K562 (cell line): ENCODE results near the gene NRCAM. TPM values are rescaled to one million over a fixed set of nuclear protein-coding genes. Genes with fewer than 3 reads are reported as not detected.

Source experiments
- ATAC-seq: fragments of 200-7000 bp; cut with Tn5 transposase; 3 replicates; pipeline ENCODE4 v1.9.1; 2020; ENCODE audit warnings: moderate library complexity
- BruUV-seq: library from RNA; stranded (reverse); fragments of 400-500 nt; replicated peaks from 2 replicates; lab custom pipeline; 2021; lab: Mats Ljungman, UMichigan
- CTCF ChIA-PET: fragments of 300-600 bp; formaldehyde crosslinking; extraction: SDS; loops from one replicate; lab custom pipeline; 2021; ENCODE audit warnings: low intra/inter-chr PET ratio; lab: Yijun Ruan, JAX
- POLR2A ChIA-PET: fragments of 300-600, 350-650 bp; sonication (Branson Sonifier 250); formaldehyde crosslinking; extraction: SDS; loops from one replicate; lab custom pipeline; 2021; ENCODE audit warnings: antibody characterized with exemption, inconsistent platforms; lab: Yijun Ruan, JAX
- DNase-seq, 4 experiments: peaks; one replicate each; pipeline versions ENCODE4 v3.0.0 to v3.0.0-alpha.2; 2011 to 2018; ENCODE audit warnings: low spot score in 3 of 4, mixed read lengths in 3 of 4; ENCODE audit errors: extremely low read depth in 1 of 4
- FAIRE-seq: peaks from 2 replicates; lab custom pipeline; 2011; peaks lifted over from hg19 to GRCh38; lab: Jason Lieb, UNC
- H2AFZ ChIP-seq: 2 replicates; pipeline ENCODE4 v1.6.0; 2011; ENCODE audit warnings: low read depth, low read length, control low read depth, inconsistent platforms
- H3K27ac ChIP-seq: fragments of 200-600 bp; 3 replicates; pipeline ENCODE4 v1.8.0; 2011; ENCODE audit warnings: low read depth, mild to moderate bottlenecking, control low read depth, inconsistent platforms, low read length, moderate library complexity, mixed read lengths; ENCODE audit errors: extremely low read depth
- H3K27me3 ChIP-seq, 2 experiments: fragments of 300-600 bp in 1 of 2; 2 replicates in 1 of 2; 3 replicates in 1 of 2; pipeline versions ENCODE4 v1.6.0 to v1.8.0; 2011; ENCODE audit warnings: inconsistent platforms in 2 of 2, low read length in 2 of 2, mild to moderate bottlenecking in 1 of 2, mixed read lengths in 1 of 2, moderate library complexity in 1 of 2; ENCODE audit not compliant: control insufficient read depth in 2 of 2, insufficient read depth in 2 of 2
- H3K36me3 ChIP-seq: fragments of 300-600 bp; 3 replicates; pipeline ENCODE4 v1.8.0; 2011; ENCODE audit warnings: mild to moderate bottlenecking, low read length, inconsistent platforms; ENCODE audit not compliant: control insufficient read depth, insufficient read depth
- H3K4me1 ChIP-seq, 2 experiments: fragments of 200-600 bp in 1 of 2; replicated peaks in 1 of 2; 2 replicates in 1 of 2; 3 replicates in 1 of 2; pipeline versions ENCODE4 v1.5.1 to v1.8.0; 2011; ENCODE audit warnings: inconsistent platforms in 2 of 2, low read length in 2 of 2, mild to moderate bottlenecking in 1 of 2, mixed read lengths in 1 of 2, moderate library complexity in 1 of 2; ENCODE audit not compliant: control insufficient read depth in 2 of 2, insufficient read depth in 2 of 2
- H3K4me2 ChIP-seq: 2 replicates; pipeline ENCODE4 v1.6.1; 2011; ENCODE audit warnings: low read length, control low read depth, inconsistent platforms, mixed read lengths; ENCODE audit not compliant: insufficient read depth
- H3K4me3 ChIP-seq: fragments of 200-600 bp; sonication (generic), shearing (Covaris generic); 2 replicates; pipeline ENCODE4 v1.5.1; 2016; ENCODE audit warnings: control low read depth, inconsistent platforms
- H3K79me2 ChIP-seq: fragments of 200-600 bp; 3 replicates; pipeline ENCODE4 v1.8.0; 2011; ENCODE audit warnings: low read length, inconsistent platforms; ENCODE audit not compliant: control insufficient read depth, insufficient read depth
- H3K9ac ChIP-seq, 2 experiments: 2 replicates each; pipeline versions ENCODE4 v1.6.0 to v1.6.1; 2011; ENCODE audit warnings: low read depth in 2 of 2, low read length in 2 of 2, control low read depth in 1 of 2, inconsistent platforms in 1 of 2, mild to moderate bottlenecking in 1 of 2, mixed read lengths in 1 of 2; ENCODE audit not compliant: insufficient read depth in 1 of 2
- H3K9me1 ChIP-seq: one replicate; pipeline ENCODE4 v1.6.0; 2011; ENCODE audit warnings: inconsistent platforms, mild to moderate bottlenecking, low read length, moderate library complexity; ENCODE audit not compliant: control insufficient read depth, insufficient read depth
- H3K9me3 ChIP-seq: replicated peaks from 2 replicates; pipeline ENCODE4 v1.5.1; 2011; ENCODE audit warnings: low read depth, low read length, inconsistent platforms; ENCODE audit not compliant: control insufficient read depth, insufficient read depth
- H4K20me1 ChIP-seq: replicated peaks from 2 replicates; pipeline ENCODE4 v1.6.1; 2011; ENCODE audit warnings: low read length, inconsistent platforms, mixed read lengths; ENCODE audit not compliant: control insufficient read depth, insufficient read depth
- CAMTA2 ChIP-seq: fragments of 250-450 bp; sonication (Bioruptor Pico); conservative IDR thresholded peaks from 2 replicates; pipeline ENCODE4 v1.5.1; 2022
- EHMT2 ChIP-seq: fragments of 450-650 bp; IDR thresholded peaks from 2 replicates; pipeline ENCODE4 v1.6.1; 2018; ENCODE audit warnings: antibody characterized with exemption
- HCFC1 ChIP-seq: IDR thresholded peaks from 2 replicates; pipeline ENCODE4 v1.6.1; 2012; ENCODE audit warnings: low read depth, low read length, improper control_type of control experiment
- KHSRP ChIP-seq: fragments of 450-650 bp; IDR thresholded peaks from 2 replicates; pipeline ENCODE4 v1.6.1; 2017
- KLF6 ChIP-seq: fragments of 250-450 bp; sonication (Bioruptor Pico); IDR thresholded peaks from 2 replicates; pipeline ENCODE4 v1.4.0; 2020; ENCODE audit warnings: mild to moderate bottlenecking, moderate library complexity, borderline replicate concordance
- RFX1 ChIP-seq: fragments of 450-650 bp; IDR thresholded peaks from 2 replicates; pipeline ENCODE4 v1.6.1; 2016; ENCODE audit warnings: mild to moderate bottlenecking, moderate library complexity
- SAFB2 ChIP-seq: fragments of 200-400 bp; formaldehyde crosslinking; IDR thresholded peaks from 2 replicates; pipeline ENCODE4 v1.6.1; 2018; ENCODE audit warnings: borderline replicate concordance, low read length, low read depth, moderate library complexity; ENCODE audit not compliant: severe bottlenecking
- SPI1 ChIP-seq: IDR thresholded peaks from 2 replicates; pipeline ENCODE4 v1.6.1; 2011; ENCODE audit warnings: low read depth, low read length, control low read depth, borderline replicate concordance
- SRSF7 ChIP-seq: fragments of 200-400 bp; formaldehyde crosslinking; optimal IDR thresholded peaks from 2 replicates; pipeline ENCODE3; 2017; ENCODE audit warnings: mild to moderate bottlenecking, low read depth, low read length
- TEAD1 ChIP-seq, 2 experiments: fragments of 450-650 bp in 1 of 2; sonication (generic) in 1 of 2; formaldehyde crosslinking; IDR thresholded peaks; 2 replicates each; pipeline versions ENCODE4 v1.4.0 to v1.8.0; 2020 to 2022; ENCODE audit warnings: mild to moderate bottlenecking in 2 of 2, missing genetic modification reagents in 1 of 2
- ZKSCAN8 ChIP-seq: fragments of 200-800 bp; sonication (Bioruptor generic); IDR thresholded peaks from 2 replicates; pipeline ENCODE4 v1.6.1; 2016; ENCODE audit warnings: missing genetic modification characterization, missing compliant biosample characterization
- WGBS: fragments of 100-300 bp; shearing (Covaris generic); methylation state at CpG from one replicate; pipeline ENCODE4 v1.1.6; 2016; ENCODE audit warnings: low coverage, mixed read lengths; ENCODE audit not compliant: insufficient coverage; ENCODE audit errors: missing lambda C conversion rate; 5-methylcytosine and 5-hydroxymethylcytosine counted together
- in situ Hi-C: fragments of 300-500 bp; cut with MboI; formaldehyde crosslinking; loops from 4 replicates; pipeline ENCODE4 v1.15.0; 2018; ENCODE audit warnings: inconsistent platforms, mixed read lengths
- intact Hi-C: fragments of 100-400 bp; cut with micrococcal nuclease; formaldehyde crosslinking; loops from 2 replicates; pipeline ENCODE4 v1.14.2; 2022
- polyA plus RNA-seq, 8 experiments: library from polyadenylated mRNA; depleted of rRNA in 4 of 8; stranded (reverse) in 5 of 8; unstranded in 3 of 8; fragments of >200 nt; fragmentation: Nextera tagmentation in 2 of 8; fragmentation: Illumina TruSeq in 1 of 8; extraction: Ambion mirVana in 2 of 8; extraction: Trizol in 1 of 8; gene quantifications; 2 replicates each; pipeline versions ENCODE4 v1.2.1 to v1.2.3, GENCODE V29; 2011 to 2014; ENCODE audit warnings: inconsistent platforms in 1 of 8, missing spikeins in 1 of 8
- total RNA-seq, 7 experiments: library from RNA; depleted of rRNA in 6 of 7; stranded (reverse); fragments of >200 nt in 6 of 7; fragmentation: Illumina TruSeq in 2 of 7; extraction: Trizol in 2 of 7; gene quantifications; 2 replicates each; pipeline versions ENCODE4 v1.2.1 to v1.2.3, GENCODE V29; 2011 to 2021; ENCODE audit warnings: low replicate concordance in 1 of 7
- TF ChIP-seq, protein P1 (sequence below): sonication (generic); formaldehyde crosslinking; IDR thresholded peaks from 2 replicates; pipeline ENCODE4 v1.8.1; 2023; ENCODE audit warnings: mild to moderate bottlenecking, missing genetic modification reagents

Gene NRCAM
- total and polyA plus RNA-seq, 9 of the 15 experiments (the other 6 are each of a cell fraction or from before 2014, with no cell fraction given) = 0.03 to 0.54 (median 0.12) TPM; not detected in 1

DNA sequence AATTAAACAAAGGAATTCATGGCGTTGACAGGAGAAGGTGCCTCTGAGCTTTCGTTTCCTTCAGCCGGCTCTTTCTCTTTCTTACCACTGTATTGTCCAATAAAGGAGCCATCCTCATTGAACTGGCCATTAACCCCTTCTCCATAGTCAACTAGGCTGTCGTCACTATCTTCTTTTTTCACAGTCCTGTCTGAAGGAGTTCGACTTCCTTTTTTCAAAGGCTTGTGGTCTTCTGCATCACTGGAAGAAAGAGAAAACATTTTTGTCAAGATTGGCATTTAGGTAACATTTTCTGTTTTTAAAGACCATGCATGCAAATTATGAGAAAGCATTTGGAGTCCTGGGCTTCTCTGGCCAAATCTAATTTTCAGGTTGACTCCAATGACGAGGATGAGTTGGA lies 306.3 kb downstream of the NRCAM start:
- ChIA-PET CTCF (no interaction called here), POLR2A (interaction anchor here (0.6 kb wide), 1 partner anchor 226 kb away, joined by 3 read pairs; no protein-coding TSS in a partner anchor)
- no peaks in the 10 kb centered on the region for H3K9me3 ChIP-seq
- H3K27me3 ChIP-seq = peaks cover 0 to 4% of the 10 kb centered on the region in 2 experiments; a peak in 2 of 5 replicates
- in situ Hi-C loops (loop anchor here (5.0 to 25.0 kb wide), 3 partner anchors 38 to 938 kb away; partner anchors contain the start of gene CBLL1), intact Hi-C loops (loop anchor here (5.0 to 10.0 kb wide), 5 partner anchors 203 to 948 kb away; partner anchors contain the start of genes CBLL1 and DLD)
- no peak overlapping the region for H3K4me2 ChIP-seq
- H3K27ac ChIP-seq = no peak overlapping the region
- DNase-seq = no peak
- no peak for TF ChIP-seq HCFC1
- TF ChIP-seq RFX1 = no peak
- TF ChIP-seq EHMT2 = 0 out of 2 replicates have a peak, but pooled peaks have one; percentile 35
- no peak for TF ChIP-seq CAMTA2 (CRISPR knock-in tag)
- peak; percentile 55; the same call in 1 of the 2 replicates for TF ChIP-seq SPI1
- H3K9me1 ChIP-seq = no peaks in the 10 kb centered on the region
- no peaks in the 10 kb centered on the region for H4K20me1 ChIP-seq
- H3K36me3 ChIP-seq = no peaks in the 10 kb centered on the region
- no peak for ATAC-seq
- no peak overlapping the region for H3K4me3 ChIP-seq
- WGBS = 2% methylated on average over 6 of the region's 6 CpGs
- no peaks in the 10 kb centered on the region for H3K79me2 ChIP-seq
- no TSS peak for BruUV-seq
- no peak overlapping the region for H3K9ac ChIP-seq
- H2AFZ ChIP-seq = no peak overlapping the region
- 0 out of 5 replicates have a peak, but pooled peaks cover 0 to 3% of the 10 kb centered on the region in 2 experiments for H3K4me1 ChIP-seq
- FAIRE-seq = peak; percentile 26

DNA sequence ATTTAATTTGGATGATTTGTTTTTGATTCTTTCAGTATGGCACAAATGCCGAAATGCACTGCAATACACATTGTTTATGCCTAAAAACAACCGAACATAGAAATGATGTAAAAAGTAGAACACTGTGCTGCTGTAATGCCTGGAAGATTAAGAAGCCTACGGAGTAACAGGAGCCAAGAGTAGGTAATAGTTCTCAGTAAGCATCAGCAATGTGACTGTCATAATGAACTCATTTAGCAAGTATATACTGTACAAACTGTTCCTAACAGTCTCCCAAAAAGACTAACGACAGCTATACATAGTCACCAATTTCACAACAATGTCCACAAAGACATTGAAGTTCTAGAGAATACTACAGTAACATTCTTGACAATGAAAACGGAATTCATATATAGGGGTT lies 307.1 kb downstream of the NRCAM start:
- no peaks in the 10 kb centered on the region for H3K36me3 ChIP-seq
- H3K9me3 ChIP-seq = no peaks in the 10 kb centered on the region
- DNase-seq (no peak), FAIRE-seq (no peak), ATAC-seq (no peak)
- no peak overlapping the region for H3K27ac ChIP-seq
- H3K4me1 ChIP-seq = 0 out of 5 replicates have a peak, but pooled peaks cover 0 to 3% of the 10 kb centered on the region in 2 experiments
- POLR2A ChIA-PET = interaction anchor here (0.6 kb wide), 1 partner anchor 225 kb away, joined by 3 read pairs; no protein-coding TSS in a partner anchor
- no peak overlapping the region for H3K4me2 ChIP-seq
- no peak overlapping the region for H3K4me3 ChIP-seq
- no peaks in the 10 kb centered on the region for H3K79me2 ChIP-seq
- intact Hi-C loops = loop anchor here (5.0 to 10.0 kb wide), 5 partner anchors 202 to 947 kb away; partner anchors contain the start of genes CBLL1 and DLD
- peaks cover 0 to 4% of the 10 kb centered on the region in 2 experiments; a peak in 2 of 5 replicates for H3K27me3 ChIP-seq
- no peak overlapping the region; the same call in 1 of the 2 replicates for H2AFZ ChIP-seq
- no peak overlapping the region for H3K9ac ChIP-seq
- H4K20me1 ChIP-seq = no peaks in the 10 kb centered on the region
- CTCF ChIA-PET = interaction anchor here (0.5 kb wide), 1 partner anchor 686 kb away, joined by 3 read pairs; no protein-coding TSS in a partner anchor
- no TSS peak for BruUV-seq
- WGBS = 10% methylated on average over 5 of the region's 5 CpGs
- no peaks in the 10 kb centered on the region for H3K9me1 ChIP-seq
- in situ Hi-C loops = loop anchor here (5.0 to 25.0 kb wide), 3 partner anchors 37 to 937 kb away; partner anchors contain the start of gene CBLL1
- TF ChIP-seq ZKSCAN8 (CRISPR knock-in tag) (no peak), TEAD1 (CRISPR knock-in tag; IDR thresholded peaks at IDR 0.05) (no peak), KHSRP (no peak), SAFB2 (no peak), SRSF7 (no peak), KLF6 (CRISPR knock-in tag) (no peak)
- TF ChIP-seq, protein P1, sequence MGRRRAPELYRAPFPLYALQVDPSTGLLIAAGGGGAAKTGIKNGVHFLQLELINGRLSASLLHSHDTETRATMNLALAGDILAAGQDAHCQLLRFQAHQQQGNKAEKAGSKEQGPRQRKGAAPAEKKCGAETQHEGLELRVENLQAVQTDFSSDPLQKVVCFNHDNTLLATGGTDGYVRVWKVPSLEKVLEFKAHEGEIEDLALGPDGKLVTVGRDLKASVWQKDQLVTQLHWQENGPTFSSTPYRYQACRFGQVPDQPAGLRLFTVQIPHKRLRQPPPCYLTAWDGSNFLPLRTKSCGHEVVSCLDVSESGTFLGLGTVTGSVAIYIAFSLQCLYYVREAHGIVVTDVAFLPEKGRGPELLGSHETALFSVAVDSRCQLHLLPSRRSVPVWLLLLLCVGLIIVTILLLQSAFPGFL (CRISPR knock-in tag) = no peak
